ENCODE measurements around the gene SOX6. TPM values are rescaled to one million over a fixed set of nuclear protein-coding genes. Genes with fewer than 3 reads are reported as not detected.

Gene SOX6
- total RNA-seq, 2 donors from 2014 or later = 3.1 to 15.5 TPM

DNA sequence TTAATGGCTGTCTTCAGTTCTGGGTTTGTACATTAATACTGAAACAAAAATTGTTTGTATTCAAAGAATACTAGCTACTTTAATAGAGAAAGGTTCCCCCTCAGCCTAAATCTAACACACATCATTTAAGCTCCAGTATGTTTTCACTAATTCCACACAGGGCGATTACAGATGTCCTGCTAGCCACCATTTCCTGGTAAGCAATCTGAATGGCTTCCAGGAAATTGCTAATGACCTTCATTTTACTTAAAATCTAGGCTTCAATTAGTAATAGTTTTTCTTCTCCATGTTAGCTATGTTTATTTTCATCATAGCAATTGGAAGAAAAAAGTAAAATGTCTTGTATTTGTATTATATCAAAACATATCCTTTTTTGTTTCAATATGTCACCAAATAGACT is 132.8 kb downstream of the SOX6 start:
- no peaks in the 10 kb centered on the region for H3K9me3 ChIP-seq
- no peaks in the 10 kb centered on the region for H3K27me3 ChIP-seq (replicated peaks; ENCODE audit: insufficient read depth)
- 91% methylated on average over 1 of the region's 1 CpG for WGBS
- no peak for TF ChIP-seq POLR2A (IDR thresholded peaks at IDR 0.05)
- no peak for TF ChIP-seq CTCF (IDR thresholded peaks at IDR 0.05)
- TF ChIP-seq POLR2AphosphoS5 (IDR thresholded peaks at IDR 0.05) = no peak
- no peaks in the 10 kb centered on the region for H3K36me3 ChIP-seq
- intact Hi-C loops (cut with DNase I) = no loop called here
- no peaks in the 10 kb centered on the region for H3K4me1 ChIP-seq (replicated peaks)
- no peak overlapping the region for H3K4me3 ChIP-seq
- DNase-seq (ENCODE audit: low spot score) = no peak
- H3K27ac ChIP-seq = no peak overlapping the region

DNA sequence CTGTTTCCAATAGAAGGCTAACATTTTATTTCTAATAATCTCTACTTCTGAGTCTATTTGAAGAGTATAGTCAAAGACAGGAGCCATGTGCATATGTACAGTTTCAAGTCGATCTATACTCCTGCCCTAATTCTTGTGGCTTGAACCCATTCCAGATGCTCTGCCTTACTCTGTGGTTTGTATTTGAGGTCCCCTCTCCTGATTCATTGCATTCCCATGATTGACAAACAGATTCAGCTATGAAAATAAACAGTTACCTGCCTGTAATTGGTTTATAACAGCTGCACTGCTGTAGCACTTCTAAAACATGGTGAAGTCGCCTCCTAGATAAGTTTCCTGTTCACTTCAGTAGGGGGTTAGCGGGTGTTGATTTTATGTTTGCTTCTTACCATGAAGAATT is 138.7 kb downstream of the SOX6 start:
- 82% methylated on average over 3 of the region's 3 CpGs for WGBS
- Histone ChIP-seq H3K27ac (no peak overlapping the region), H3K36me3 (no peaks in the 10 kb centered on the region), H3K4me1 (replicated peaks) (no peaks in the 10 kb centered on the region), H3K27me3 (replicated peaks; ENCODE audit: insufficient read depth) (no peaks in the 10 kb centered on the region), H3K9me3 (no peaks in the 10 kb centered on the region), H3K4me3 (no peak overlapping the region)
- intact Hi-C loops (cut with DNase I) = no loop called here
- TF ChIP-seq POLR2AphosphoS5 (IDR thresholded peaks at IDR 0.05) = no peak
- TF ChIP-seq POLR2A (IDR thresholded peaks at IDR 0.05) = no peak
- TF ChIP-seq CTCF (IDR thresholded peaks at IDR 0.05) = no peak
- DNase-seq (ENCODE audit: low spot score) = no peak

DNA sequence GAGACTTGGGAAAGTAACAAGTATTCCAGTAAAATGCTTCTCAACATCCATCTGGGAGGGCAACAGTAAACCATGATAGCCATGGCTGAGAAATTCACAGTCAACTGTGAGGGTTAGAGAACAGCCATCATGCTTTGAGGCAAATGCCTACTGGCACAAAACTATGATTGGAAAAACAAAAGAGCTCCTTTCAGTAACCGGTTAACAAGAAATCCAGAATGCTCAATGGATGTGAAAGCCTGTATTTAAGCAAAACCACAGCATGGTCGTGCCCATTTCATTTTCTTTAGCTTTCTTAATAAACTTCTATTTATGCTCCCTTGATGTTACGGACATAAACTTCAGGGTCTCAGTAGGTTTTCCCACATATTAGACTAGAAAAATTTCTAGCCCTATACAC is 139.5 kb downstream of the SOX6 start:
- H3K9me3 ChIP-seq = no peaks in the 10 kb centered on the region
- H3K36me3 ChIP-seq = no peaks in the 10 kb centered on the region
- 65% methylated on average over 3 of the region's 3 CpGs for WGBS
- H3K27me3 ChIP-seq (replicated peaks; ENCODE audit: insufficient read depth) = no peaks in the 10 kb centered on the region
- H3K27ac ChIP-seq = no peak overlapping the region
- no peak overlapping the region for H3K4me3 ChIP-seq
- no peak for TF ChIP-seq POLR2A (IDR thresholded peaks at IDR 0.05)
- no peak for TF ChIP-seq CTCF (IDR thresholded peaks at IDR 0.05)
- no peak for TF ChIP-seq POLR2AphosphoS5 (IDR thresholded peaks at IDR 0.05)
- intact Hi-C loops (cut with DNase I) = no loop called here
- DNase-seq (ENCODE audit: low spot score) = no peak
- H3K4me1 ChIP-seq (replicated peaks) = no peaks in the 10 kb centered on the region

DNA sequence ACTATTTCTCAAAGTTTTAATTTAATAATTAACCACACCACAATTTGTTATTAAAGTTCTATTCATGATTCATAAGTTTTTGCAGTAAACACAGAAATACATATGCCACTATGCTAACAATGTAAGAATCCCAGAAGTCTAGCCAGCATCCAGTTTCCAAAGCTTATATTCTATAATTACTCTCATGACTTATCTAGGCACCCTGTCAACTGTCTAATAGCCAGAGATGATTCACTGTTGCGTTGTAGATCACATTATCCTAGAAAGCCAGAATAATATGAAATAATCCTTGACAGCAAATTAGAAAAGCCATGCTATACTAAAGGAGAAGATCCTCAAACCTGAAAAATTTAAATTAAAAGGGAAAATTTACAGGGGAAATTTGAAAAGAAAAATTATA is 141.0 kb downstream of the SOX6 start:
- H3K4me3 ChIP-seq = no peak overlapping the region
- no peaks in the 10 kb centered on the region for H3K27me3 ChIP-seq (replicated peaks; ENCODE audit: insufficient read depth)
- no peaks in the 10 kb centered on the region for H3K4me1 ChIP-seq (replicated peaks)
- no peaks in the 10 kb centered on the region for H3K9me3 ChIP-seq
- TF ChIP-seq POLR2AphosphoS5 (IDR thresholded peaks at IDR 0.05) (no peak), CTCF (IDR thresholded peaks at IDR 0.05) (no peak), POLR2A (IDR thresholded peaks at IDR 0.05) (no peak)
- no peak overlapping the region for H3K27ac ChIP-seq
- WGBS = 92% methylated on average over 1 of the region's 1 CpG
- no peak for DNase-seq (ENCODE audit: low spot score)
- intact Hi-C loops (cut with DNase I) = no loop called here
- no peaks in the 10 kb centered on the region for H3K36me3 ChIP-seq

- TF ChIP-seq POLR2A (IDR thresholded peaks at IDR 0.05) = no peak
- no peak for TF ChIP-seq CTCF (IDR thresholded peaks at IDR 0.05)
- TF ChIP-seq POLR2AphosphoS5 (IDR thresholded peaks at IDR 0.05) = no peak
- no peaks in the 10 kb centered on the region for H3K27me3 ChIP-seq (replicated peaks; ENCODE audit: insufficient read depth)
- intact Hi-C loops (cut with DNase I) = no loop called here
- no peak for DNase-seq (ENCODE audit: low spot score)
- no peak overlapping the region for H3K4me3 ChIP-seq
- H3K36me3 ChIP-seq = no peaks in the 10 kb centered on the region
- H3K27ac ChIP-seq = no peak overlapping the region
- H3K4me1 ChIP-seq (replicated peaks) = no peaks in the 10 kb centered on the region
- no peaks in the 10 kb centered on the region for H3K9me3 ChIP-seq
Observed at GRCh38 chr11:16211407-16211806, 144.9 kb downstream of the SOX6 start.

All from prostate gland (tissue), 2 donors.